Heart left ventricle (tissue), 16 donors: Measurements from ENCODE around the gene ZNF786. TPM values are rescaled to one million over a fixed set of nuclear protein-coding genes. Genes with fewer than 3 reads are reported as not detected.
A peak's percentile ranks its signal among the peaks of the same experiment; 100 is the strongest.

Experiments
- ATAC-seq, 4 donors: fragments of 200-7000 bp; cut with Tn5 transposase; one replicate each; pipeline ENCODE4 v1.9.1; 2020 to 2022; ENCODE audit warnings: moderate library complexity in 4 of 4, mild to moderate bottlenecking in 3 of 4, moderate number of reproducible peaks in 1 of 4
- DNase-seq, 5 donors: peaks; one replicate each; pipeline ENCODE4 v3.0.0-alpha.2; 2020
- H3K27ac ChIP-seq, 12 donors: fragments of 200-600 bp; sonication (generic) in 4 of 12; one replicate each; pipeline versions ENCODE4 v1.5.0 to v1.8.0; 2016 to 2022; ENCODE audit warnings: mild to moderate bottlenecking in 2 of 12
- H3K27me3 ChIP-seq, 9 donors: fragments of 200-600 bp; sonication (generic) in 2 of 9; one replicate each; pipeline versions ENCODE4 v1.5.1 to v1.8.0; 2016 to 2022; ENCODE audit warnings: mild to moderate bottlenecking in 3 of 9
- H3K36me3 ChIP-seq, 9 donors: fragments of 200-600 bp; sonication (generic) in 2 of 9; one replicate each; pipeline versions ENCODE4 v1.5.0 to v1.8.0; 2018 to 2022; ENCODE audit warnings: mild to moderate bottlenecking in 2 of 9
- H3K4me1 ChIP-seq, 12 donors: fragments of 200-600 bp; sonication (generic) in 4 of 12; one replicate each; pipeline versions ENCODE4 v1.5.0 to v1.8.0; 2016 to 2022; ENCODE audit warnings: mild to moderate bottlenecking in 3 of 12
- H3K4me3 ChIP-seq, 12 donors: fragments of 200-600 bp; sonication (generic) in 4 of 12; one replicate each; pipeline versions ENCODE4 v1.5.0 to v1.8.0; 2017 to 2022; ENCODE audit warnings: mild to moderate bottlenecking in 9 of 12, moderate library complexity in 4 of 12
- H3K9me3 ChIP-seq, 12 donors: fragments of 200-600 bp; sonication (generic) in 4 of 12; one replicate each; pipeline versions ENCODE4 v1.5.0 to v1.8.0; 2016 to 2022; ENCODE audit warnings: mild to moderate bottlenecking in 1 of 12
- POLR2A ChIP-seq, 2 donors: fragments of 450-650 bp; IDR thresholded peaks; one replicate each; pipeline ENCODE4 v1.6.1; 2017; ENCODE audit warnings: antibody characterized with exemption in 2 of 2, mild to moderate bottlenecking in 2 of 2, moderate library complexity in 2 of 2
- WGBS, 4 donors: extraction: QIAGEN DNeasy Blood & Tissue Kit in 2 of 4; methylation state at CpG; one replicate each; pipeline versions ENCODE4 v1.1.5 to v1.1.7; 2013 to 2018; 5-methylcytosine and 5-hydroxymethylcytosine counted together
- intact Hi-C, 10 donors: fragments of 100-400 bp; cut with DNase I; formaldehyde crosslinking; loops; one replicate each; pipeline versions ENCODE4 v1.11.1 to v1.14.2; 2022
- polyA plus RNA-seq, 2 donors: library from polyadenylated mRNA; stranded (reverse); fragments of 200-250 nt; gene quantifications; one replicate each; pipeline ENCODE4 v1.2.3, GENCODE V29; 2013
- total RNA-seq, 9 donors: library from RNA; depleted of rRNA in 2 of 9; stranded (reverse); fragments of >200 nt in 2 of 9; fragmentation: NEBNext Ultra II Directional in 3 of 9; extraction: Animal tissue kit (Norgen Biotek cat#: 25700) in 3 of 9; gene quantifications; one replicate each; pipeline versions ENCODE4 v1.1.0 to v1.2.4, GENCODE V29; 2016 to 2023
- TF ChIP-seq, protein P1 (sequence below), 12 donors: fragments of 200-600 bp; sonication (generic) in 4 of 12; IDR thresholded peaks; one replicate each; pipeline versions ENCODE4 v1.5.0 to v1.8.0; 2018 to 2022; ENCODE audit warnings: antibody characterized with exemption in 12 of 12, mild to moderate bottlenecking in 5 of 12
- donor health status: ischemic (EF 13 %, LVEDD 7.1; RV severe dilation, severe dysfunction).
- donor health status: healthy with polysubstance abuse.
- donor health status: DM: no; HTN: yes; CAD: no.
- donor health status: DM: no; HTN: no; CAD: no.
- donor health status: ischemic (EF 25% LVEDD 6.9; RV normal size, moderate dysfunction).
- donor health status: ischemic (EF 25% LVEDD 5.7; RV mildly dilated, moderate dysfunction).
- donor health status: healthy.
- donor health status: DM: yes; HTN: yes; CAD: no.
- donor health status: ischemic (EF 35%, LVEDD 5.7; RV mildly dilated, moderate dysfunction).
- donor health status: nonischemic (EF 11% LVEDD 7.7; RV severe dilation, severe dysfunction).
- donor health status: DM: yes; HTN: yes; CAD: no.
- donor health status: PGD.
- donor health status: ischemic (EF 29% LVEDD 5.4; RV normal size, mild dysfunction).
- donor health status: nonischemic (EF 23%, LVEDD 6.1; RV moderate dilation, normal function).

The ZNF786 gene
- total and polyA plus RNA-seq, 11 donors = 1.4 to 5.3 (median 2.9) TPM

DNA sequence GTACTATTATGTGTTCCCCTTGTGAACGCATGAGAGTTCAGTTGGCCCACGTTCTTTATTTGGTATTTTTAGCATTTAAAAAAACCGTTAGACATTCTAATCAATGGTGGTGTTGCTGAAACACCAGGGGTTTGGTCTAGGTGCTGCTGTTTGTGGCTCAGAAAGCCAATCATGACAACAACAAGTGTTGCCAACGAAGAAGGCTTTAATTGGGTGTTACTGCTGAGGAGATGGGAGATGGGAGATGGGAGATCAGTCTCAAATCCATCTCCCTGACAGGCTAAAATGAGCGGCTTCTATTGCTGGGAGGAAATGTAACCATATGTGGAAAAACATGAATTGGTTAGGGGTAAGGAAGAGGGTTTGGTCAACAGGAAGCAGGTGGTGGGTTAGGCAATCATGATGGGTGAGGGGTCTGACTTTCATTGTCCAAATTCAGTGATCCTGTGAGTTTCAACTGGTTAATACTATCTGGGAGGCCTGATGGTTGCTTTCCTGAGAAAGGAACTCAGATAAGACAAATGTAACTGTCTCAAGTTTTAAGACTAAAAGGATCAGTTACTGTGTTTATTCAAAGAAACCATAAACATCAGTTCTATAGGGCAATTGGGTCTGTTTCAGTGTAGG lies 40.2 kb upstream of the ZNF786 start:
- WGBS, 4 donors = 94 to 97% (median 96%) methylated on average over 5 of the region's 5 CpGs
- Histone ChIP-seq H3K27ac (no peak overlapping the region), H3K27me3 (no peaks in the 10 kb centered on the region), H3K9me3 (peaks cover 0 to 17% (median 11%) of the 10 kb centered on the region in 12 donors), H3K4me1 (peaks cover 0 to 9% (median 3%) of the 10 kb centered on the region in 12 donors), H3K36me3 (peaks cover 0 to 29% (median 9%) of the 10 kb centered on the region in 9 donors), H3K4me3 (no peak overlapping the region)
- DNase-seq = no peak
- TF ChIP-seq POLR2A (IDR thresholded peaks at IDR 0.05) = no peak
- TF ChIP-seq, protein P1, sequence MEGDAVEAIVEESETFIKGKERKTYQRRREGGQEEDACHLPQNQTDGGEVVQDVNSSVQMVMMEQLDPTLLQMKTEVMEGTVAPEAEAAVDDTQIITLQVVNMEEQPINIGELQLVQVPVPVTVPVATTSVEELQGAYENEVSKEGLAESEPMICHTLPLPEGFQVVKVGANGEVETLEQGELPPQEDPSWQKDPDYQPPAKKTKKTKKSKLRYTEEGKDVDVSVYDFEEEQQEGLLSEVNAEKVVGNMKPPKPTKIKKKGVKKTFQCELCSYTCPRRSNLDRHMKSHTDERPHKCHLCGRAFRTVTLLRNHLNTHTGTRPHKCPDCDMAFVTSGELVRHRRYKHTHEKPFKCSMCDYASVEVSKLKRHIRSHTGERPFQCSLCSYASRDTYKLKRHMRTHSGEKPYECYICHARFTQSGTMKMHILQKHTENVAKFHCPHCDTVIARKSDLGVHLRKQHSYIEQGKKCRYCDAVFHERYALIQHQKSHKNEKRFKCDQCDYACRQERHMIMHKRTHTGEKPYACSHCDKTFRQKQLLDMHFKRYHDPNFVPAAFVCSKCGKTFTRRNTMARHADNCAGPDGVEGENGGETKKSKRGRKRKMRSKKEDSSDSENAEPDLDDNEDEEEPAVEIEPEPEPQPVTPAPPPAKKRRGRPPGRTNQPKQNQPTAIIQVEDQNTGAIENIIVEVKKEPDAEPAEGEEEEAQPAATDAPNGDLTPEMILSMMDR (IDR thresholded peaks at IDR 0.05) = no peak
- no peak for ATAC-seq
- intact Hi-C loops = no loop called here

DNA sequence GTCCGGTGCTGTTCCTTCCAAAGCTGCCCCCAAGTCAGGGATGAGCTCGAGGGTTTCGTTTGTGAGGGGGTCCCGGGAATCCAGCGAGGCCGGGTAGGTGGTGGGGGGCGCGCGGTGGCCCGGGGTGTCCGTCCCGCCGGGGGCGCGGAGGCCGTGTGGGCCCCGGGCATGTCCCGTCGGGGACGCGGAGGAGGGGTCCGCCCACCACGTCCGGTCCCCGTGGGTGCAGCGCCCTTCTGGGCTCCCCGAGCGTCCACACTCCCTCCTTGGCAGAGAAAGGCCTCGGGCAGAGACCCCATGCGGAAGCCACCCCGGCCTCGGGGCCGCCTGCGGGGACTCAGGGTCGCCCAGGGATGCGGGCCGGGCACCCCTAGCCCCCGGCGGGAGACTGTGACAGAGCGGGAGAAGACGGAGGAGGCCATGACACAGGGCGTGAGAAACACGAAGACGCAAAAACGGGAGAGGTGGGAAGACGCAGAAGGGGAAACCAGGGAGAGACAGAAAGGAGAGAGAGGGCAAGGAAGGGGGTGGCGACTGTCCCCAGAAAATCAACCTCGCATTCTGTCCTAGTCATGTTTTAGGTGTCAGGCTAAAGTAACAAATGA lies 36.2 kb upstream of the ZNF786 start:
- WGBS, 4 donors = 0 to 1% (median 1%) methylated on average over 28 to 48 of the region's 48 CpGs
- peak; percentile 49 to 76 (median 64) for DNase-seq
- H3K36me3 ChIP-seq = peaks cover 0 to 21% (median 9%) of the 10 kb centered on the region in 9 donors
- TF ChIP-seq POLR2A (IDR thresholded peaks at IDR 0.05) = no peak
- TF ChIP-seq, protein P1 (IDR thresholded peaks at IDR 0.05) = no peak
- peak overlapping the region; percentile 70 to 99 (median 84) for H3K4me3 ChIP-seq
- peak overlapping the region; percentile 94 to 99 (median 96) for H3K27ac ChIP-seq
- no peaks in the 10 kb centered on the region for H3K27me3 ChIP-seq
- peaks cover 0 to 17% (median 11%) of the 10 kb centered on the region in 12 donors for H3K9me3 ChIP-seq
- intact Hi-C loops = loop anchor here in 5 of 10 donors (1.0 to 5.0 kb wide), 6 partner anchors 20 to 98 kb away; partner anchors contain the start of genes ZNF398 (in 4 of the 5), ZNF786 (in 2 of the 5) and PDIA4 (in 1 of the 5)
- peaks cover 0 to 21% (median 10%) of the 10 kb centered on the region in 12 donors for H3K4me1 ChIP-seq
- peak; percentile 14 to 77 (median 68) for ATAC-seq

DNA sequence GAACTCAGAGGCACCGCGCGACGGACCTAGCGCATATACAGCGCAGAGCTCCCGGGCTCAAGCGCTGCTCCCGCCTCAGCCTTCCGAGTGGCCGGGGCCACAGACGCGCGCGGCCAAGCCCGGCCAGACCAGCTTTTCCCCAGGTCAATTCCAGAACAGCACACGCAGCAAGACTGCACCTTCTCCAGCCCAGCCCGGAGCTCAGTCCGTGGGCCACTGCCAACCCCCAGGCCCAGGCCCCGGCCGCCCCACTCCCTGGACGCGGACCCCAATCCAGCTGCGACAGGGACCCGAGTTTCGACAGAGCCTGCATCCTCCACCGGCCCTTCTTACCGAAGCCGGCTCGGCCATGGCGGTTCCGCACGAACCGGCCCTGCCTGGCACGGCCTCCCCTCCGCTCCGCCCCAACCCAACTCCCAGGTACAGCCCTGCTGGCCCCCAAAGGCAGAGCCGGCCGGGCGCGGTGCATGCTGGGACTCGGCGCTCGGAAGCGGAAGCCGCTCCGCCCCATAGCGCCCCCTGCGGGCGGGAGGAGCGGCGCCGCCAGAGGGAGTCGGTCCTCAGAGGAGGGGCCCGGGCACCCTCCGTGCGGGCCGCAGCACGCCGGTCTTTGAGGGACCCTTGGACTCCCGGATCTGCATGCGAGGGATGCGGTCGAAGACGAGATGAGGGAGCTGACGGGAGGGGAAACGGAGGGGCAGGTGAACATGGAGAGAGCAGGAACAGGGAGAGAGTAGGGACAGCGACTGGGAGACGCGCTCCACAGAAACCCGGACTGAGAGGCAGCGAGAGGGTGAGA lies 35.5 kb upstream of the ZNF786 start, which contains the start of gene ZNF425:
Gene ZNF425 (minus strand): TSS at position 462 of the 799 bp plus-strand sequence. CDS start 111 bp downstream, at position 351.
- peak within 1 kb of the TSS; percentile 94 to 99 (median 96) for H3K27ac ChIP-seq
- H3K9me3 ChIP-seq = peaks cover 0 to 11% (median 8%) of the 10 kb centered on the region in 12 donors
- peaks cover 0 to 21% (median 10%) of the 10 kb centered on the region in 12 donors for H3K4me1 ChIP-seq
- ATAC-seq (peak; percentile 91 to 96 (median 94)), DNase-seq (peak; percentile 93 to 96 (median 94))
- H3K36me3 ChIP-seq = peaks cover 0 to 14% (median 7%) of the 10 kb centered on the region in 9 donors
- peak within 1 kb of the TSS; percentile 70 to 99 (median 84) for H3K4me3 ChIP-seq
- TF ChIP-seq, protein P1 (IDR thresholded peaks at IDR 0.05) = peak; percentile 93 to 99 (median 95)
- peak in 1 of 2 donors; percentile 89 for TF ChIP-seq POLR2A (IDR thresholded peaks at IDR 0.05)
- 0 to 1% (median 0%) methylated on average over 59 to 72 of the region's 72 CpGs for WGBS, 4 donors
- intact Hi-C loops = loop anchor here in 5 of 10 donors (1.0 to 5.0 kb wide), 5 partner anchors 21 to 97 kb away; partner anchors contain the start of genes ZNF398 (in 4 of the 5), ZNF786 (in 2 of the 5) and PDIA4 (in 1 of the 5)
- H3K27me3 ChIP-seq = no peaks in the 10 kb centered on the region
